ENCODE results near the gene CLCN5.

DNA sequence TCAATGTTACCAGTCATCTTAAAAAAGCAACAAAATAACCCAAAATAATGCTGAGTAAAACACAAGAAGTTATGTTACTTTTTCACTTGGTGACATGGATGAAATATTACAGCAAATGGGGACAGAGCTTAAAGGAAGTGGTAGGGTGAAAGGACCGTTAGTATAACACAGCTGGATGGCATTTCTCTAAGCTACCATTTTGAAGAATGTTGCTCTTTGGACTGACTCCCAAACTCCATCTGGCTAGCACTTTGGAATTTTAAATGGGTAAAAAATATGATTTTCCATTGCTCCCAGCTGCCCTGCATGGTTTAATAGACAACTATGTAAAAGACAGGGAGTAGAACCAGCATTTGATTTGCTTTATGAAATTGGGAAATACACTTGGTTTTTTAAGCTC lies 27.6 kb downstream of the CLCN5 start:
- TF ChIP-seq TOX (CRISPR knock-in tag; IDR thresholded peaks at IDR 0.05; ENCODE audit: borderline replicate concordance) (no peak), BACH2 (CRISPR knock-in tag; IDR thresholded peaks at IDR 0.05; ENCODE audit: borderline replicate concordance) (no peak), ARNTL (CRISPR knock-in tag; IDR thresholded peaks at IDR 0.05; ENCODE audit: borderline replicate concordance, low read depth) (no peak), TCF4 (CRISPR knock-in tag; IDR thresholded peaks at IDR 0.05; ENCODE audit: borderline replicate concordance) (no peak), ZFP3 (CRISPR knock-in tag; IDR thresholded peaks at IDR 0.05) (no peak), RARB (CRISPR knock-in tag; IDR thresholded peaks at IDR 0.05) (no peak), ESRRG (CRISPR knock-in tag; IDR thresholded peaks at IDR 0.05) (no peak)
- TF ChIP-seq, protein P1, sequence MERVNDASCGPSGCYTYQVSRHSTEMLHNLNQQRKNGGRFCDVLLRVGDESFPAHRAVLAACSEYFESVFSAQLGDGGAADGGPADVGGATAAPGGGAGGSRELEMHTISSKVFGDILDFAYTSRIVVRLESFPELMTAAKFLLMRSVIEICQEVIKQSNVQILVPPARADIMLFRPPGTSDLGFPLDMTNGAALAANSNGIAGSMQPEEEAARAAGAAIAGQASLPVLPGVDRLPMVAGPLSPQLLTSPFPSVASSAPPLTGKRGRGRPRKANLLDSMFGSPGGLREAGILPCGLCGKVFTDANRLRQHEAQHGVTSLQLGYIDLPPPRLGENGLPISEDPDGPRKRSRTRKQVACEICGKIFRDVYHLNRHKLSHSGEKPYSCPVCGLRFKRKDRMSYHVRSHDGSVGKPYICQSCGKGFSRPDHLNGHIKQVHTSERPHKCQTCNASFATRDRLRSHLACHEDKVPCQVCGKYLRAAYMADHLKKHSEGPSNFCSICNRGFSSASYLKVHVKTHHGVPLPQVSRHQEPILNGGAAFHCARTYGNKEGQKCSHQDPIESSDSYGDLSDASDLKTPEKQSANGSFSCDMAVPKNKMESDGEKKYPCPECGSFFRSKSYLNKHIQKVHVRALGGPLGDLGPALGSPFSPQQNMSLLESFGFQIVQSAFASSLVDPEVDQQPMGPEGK (CRISPR knock-in tag; IDR thresholded peaks at IDR 0.05; ENCODE audit: borderline replicate concordance): no peak
- TF ChIP-seq, protein P2, sequence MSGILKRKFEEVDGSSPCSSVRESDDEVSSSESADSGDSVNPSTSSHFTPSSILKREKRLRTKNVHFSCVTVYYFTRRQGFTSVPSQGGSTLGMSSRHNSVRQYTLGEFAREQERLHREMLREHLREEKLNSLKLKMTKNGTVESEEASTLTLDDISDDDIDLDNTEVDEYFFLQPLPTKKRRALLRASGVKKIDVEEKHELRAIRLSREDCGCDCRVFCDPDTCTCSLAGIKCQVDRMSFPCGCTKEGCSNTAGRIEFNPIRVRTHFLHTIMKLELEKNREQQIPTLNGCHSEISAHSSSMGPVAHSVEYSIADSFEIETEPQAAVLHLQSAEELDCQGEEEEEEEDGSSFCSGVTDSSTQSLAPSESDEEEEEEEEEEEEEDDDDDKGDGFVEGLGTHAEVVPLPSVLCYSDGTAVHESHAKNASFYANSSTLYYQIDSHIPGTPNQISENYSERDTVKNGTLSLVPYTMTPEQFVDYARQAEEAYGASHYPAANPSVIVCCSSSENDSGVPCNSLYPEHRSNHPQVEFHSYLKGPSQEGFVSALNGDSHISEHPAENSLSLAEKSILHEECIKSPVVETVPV (CRISPR knock-in tag; IDR thresholded peaks at IDR 0.05): no peak

All from SK-N-SH treated with all-trans-retinoic acid at 6 μM for 48 hours (cell line).